ENCODE measurements around the gene SERTAD4.
A peak's percentile ranks its signal among the peaks of the same experiment; 100 is the strongest.

DNA sequence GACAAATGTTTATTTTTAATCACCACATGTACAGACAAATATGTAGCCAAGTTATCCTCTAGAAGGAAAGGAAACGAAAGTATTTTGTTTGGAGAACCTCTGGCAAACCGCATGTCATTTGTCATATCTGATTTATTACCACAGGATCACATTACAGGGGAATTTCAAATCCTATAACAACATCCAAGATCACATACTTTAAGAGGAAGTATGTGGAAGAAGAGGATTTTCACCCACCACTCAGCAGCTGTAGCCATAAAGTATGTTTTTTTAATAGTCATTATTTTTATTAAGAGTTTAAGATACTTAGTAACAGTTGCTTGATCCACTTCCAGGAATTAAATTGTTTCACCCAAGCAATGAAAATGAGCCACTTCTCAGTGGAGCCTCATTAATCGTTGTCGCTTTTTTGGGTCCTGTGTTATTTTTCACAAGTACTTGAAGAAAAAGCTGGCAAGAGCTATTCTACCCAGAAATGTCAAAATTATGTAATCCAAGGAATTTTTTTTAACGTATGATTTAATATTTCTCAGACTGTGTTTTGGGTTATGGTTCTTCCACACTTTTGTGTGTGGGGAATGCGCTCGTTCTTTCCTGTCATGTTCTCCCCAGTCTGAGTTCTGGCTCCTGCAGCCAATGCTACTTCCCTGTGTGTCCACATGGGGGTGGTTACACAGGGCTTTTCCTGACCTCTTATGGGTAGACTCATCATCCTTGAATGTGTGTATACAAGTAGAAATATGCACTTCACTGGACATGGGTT lies 6.9 kb downstream of the SERTAD4 start:
- TF ChIP-seq CTCF (IDR thresholded peaks at IDR 0.05) (peak in 4 of 7 experiments; percentile 18 to 45 (median 25)), POLR2A (IDR thresholded peaks at IDR 0.05) (no peak)
